Fibroblast of skin of scalp (primary cell): Measurements from ENCODE around the gene CXXC5.

ENCODE experiments used
- DNase-seq: peaks from one replicate; pipeline ENCODE4 v3.0.0-alpha.2; 2013

Gene CXXC5

GRCh38 chr5:139638736-139639618 is 9.2 kb upstream of the CXXC5 start:
- DNase-seq: no peak

- peak; percentile 41 for DNase-seq
Measured at GRCh38 chr5:139639619-139640380, 8.3 kb upstream of the CXXC5 start.

DNA sequence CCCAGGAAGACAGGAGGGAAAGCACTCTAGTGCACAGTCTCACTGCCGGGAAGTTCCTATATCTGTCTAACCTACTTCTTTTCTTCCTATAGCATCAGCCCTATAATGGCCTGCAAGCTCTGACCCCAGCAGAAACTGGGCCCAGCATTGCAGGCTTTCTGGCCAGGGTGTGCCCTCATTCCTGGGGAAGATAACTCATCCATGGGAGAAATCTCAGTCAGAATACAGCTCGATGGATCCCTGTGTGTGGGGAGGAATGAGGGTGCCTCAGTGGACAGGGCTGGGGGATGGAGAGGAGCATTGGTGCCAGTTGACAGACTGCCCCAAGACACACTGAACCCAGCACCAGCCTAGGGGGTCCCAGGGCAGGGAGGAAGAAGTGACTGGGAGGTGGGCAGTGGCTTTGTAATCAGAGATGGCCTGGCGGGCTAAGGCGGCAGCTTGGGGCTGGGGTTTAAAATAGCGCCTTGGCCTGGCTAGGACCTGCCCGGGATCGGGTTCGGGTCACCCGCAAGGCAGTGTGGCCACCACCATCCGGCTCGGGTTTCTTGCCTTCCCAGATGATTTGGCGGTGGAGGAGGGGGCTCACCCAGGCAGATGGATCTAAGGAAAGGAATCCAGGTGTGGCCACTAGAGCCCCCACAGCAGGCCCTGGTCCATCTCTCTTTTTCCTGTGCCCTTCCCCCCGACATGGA is 7.6 kb upstream of the CXXC5 start:
- DNase-seq: no peak

DNA sequence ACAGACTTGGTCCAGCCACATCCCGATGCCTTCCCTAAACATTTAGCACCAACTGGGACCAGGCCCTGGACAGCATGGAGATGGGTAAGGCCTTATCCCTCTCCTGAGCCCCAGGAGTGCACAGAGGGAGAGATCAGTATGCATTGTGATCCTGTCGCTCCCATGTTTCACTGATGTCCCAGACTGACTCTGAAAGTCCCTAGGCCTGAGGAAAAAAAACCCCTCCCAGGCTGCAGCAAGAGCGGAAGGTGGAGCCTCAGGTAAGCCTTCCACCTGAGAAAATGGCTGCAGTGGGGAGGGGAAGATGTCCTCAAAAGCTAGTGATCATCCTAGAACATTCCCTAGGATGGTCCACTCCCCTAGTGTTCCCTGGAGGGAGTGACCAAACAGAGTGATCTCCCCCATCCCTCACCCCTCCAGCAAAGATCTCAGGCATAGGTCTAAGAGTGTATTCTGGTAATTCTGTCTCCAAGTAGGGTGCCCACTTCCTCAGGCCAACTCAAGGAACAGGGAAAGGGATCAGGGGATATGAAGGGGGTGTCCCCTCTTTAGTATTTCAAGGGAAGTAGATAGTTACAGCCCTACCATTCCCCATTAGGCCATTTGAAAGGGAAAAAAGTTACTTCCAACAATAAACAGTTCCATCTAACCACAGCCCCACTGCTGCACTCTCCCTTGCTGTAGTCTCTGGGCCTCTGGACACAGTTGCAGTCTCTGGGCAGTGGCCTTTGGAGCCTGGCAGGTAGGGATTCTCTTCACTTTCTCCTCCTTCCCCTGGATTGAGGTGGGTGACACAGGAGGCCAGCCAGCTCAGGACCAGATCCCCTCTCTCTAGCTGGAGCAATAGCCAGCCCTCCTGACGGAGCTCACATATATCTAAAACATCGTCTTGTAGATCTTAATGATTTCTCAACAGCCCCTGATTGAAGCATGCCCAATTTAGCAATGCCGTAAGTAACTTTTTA is 6.8 kb upstream of the CXXC5 start:
- no peak for DNase-seq

GRCh38 chr5:139642213-139642612 is 5.9 kb upstream of the CXXC5 start:
- DNase-seq: no peak

DNA sequence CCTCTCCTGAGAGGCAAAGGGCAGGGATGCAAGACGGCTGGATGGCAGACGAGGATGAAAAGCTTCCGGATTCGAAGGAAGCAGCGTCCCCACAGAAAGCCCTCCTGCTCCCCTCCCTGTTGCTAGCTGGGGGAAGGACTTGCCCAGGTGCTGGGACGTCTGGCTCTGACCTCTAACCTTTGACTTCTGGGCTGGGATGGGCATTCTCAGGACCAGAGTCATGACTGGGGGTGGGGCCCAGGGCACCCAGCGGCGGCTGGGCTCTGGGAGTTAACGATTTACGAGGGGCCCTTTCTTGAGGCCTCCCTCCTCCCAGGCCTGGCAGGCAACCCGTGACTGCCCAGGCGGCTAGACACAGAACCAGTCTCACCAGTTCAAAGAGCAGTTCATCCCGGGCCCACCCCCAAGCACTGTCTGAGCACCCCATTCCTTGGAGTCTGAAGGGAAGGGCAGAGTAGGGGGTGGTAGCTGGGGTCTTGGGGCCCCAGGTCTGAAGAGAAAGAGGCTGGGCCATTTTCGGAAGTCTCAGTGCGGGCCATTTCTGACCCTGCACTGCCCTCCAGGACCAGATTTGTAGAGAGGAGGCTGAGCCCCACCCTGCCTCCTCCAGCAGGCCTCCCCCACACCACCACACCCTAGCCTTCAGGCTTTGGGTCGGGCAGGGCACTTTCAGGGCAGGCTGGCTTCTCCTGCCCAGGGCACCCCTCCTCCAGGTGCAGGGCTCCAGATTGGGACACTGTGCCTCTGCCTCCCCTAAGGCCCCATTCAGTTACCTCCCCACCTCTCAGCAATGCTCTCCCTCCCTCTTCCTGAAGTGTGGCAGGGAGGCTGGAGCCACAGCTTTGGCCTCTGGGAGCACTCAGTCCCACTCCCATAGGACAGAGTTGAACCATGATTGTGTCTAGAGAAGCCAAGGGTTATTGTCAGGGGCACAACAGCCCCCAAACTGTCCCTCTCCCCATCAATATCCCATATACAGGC is 5.0 kb upstream of the CXXC5 start:
- DNase-seq: no peak

DNA sequence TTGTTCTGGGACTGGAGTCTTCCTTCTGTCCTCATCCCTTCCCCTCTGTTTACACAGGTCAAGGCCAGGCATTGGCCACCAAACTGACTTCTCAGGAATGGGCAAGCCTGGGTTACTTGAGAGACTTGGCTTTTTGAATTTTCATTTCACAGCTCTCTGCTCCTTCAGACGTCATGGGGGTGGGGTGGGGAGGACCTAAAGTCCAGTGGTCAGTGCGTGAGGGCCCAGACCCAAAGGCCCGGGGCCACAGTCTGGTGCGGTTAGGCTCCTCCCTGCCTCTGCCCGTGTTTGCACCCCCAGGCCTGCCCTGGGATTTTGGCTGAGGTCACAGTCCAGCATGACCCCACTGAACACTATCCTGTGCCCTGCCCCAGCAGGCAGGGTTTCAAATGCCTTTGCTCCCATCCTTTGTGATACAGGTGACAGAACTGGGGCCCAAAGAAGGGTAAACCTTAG is 4.1 kb upstream of the CXXC5 start:
- DNase-seq: no peak

- no peak for DNase-seq
Measured at GRCh38 chr5:139644646-139645429, 3.3 kb upstream of the CXXC5 start.

GRCh38 chr5:139645430-139645871 is 2.7 kb upstream of the CXXC5 start:
- DNase-seq: no peak

GRCh38 chr5:139646111-139646510 is 2.0 kb upstream of the CXXC5 start:
- DNase-seq: no peak

DNA sequence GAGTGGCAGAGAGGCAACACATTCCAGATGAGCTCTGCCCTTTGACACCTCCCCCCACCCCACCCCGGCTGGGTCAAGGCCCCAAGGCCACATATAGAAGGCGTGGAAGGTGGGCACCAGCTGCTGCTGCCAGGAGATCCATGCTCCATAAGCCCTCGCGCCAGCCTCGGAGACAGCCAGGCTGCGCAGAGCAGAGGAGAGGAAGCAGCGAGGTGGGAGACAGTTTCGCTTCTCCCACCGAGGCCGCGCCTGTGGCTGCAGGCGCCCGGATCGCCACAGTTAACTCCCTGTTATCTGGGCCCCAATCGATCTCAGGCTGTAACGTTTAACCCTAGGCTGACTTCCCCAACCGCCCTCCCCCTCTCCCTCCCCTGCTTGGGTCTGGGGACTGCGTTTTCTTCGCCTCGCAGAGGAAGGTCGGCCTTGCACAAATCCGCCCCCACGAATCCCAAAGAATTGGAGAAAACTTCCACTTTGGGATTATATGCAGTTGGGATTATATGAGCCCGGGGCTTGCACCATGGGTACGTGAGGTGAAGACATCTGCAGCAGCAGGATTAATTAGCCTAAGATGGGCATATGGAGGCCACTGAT is 1.1 kb upstream of the CXXC5 start:
- DNase-seq: no peak

DNA sequence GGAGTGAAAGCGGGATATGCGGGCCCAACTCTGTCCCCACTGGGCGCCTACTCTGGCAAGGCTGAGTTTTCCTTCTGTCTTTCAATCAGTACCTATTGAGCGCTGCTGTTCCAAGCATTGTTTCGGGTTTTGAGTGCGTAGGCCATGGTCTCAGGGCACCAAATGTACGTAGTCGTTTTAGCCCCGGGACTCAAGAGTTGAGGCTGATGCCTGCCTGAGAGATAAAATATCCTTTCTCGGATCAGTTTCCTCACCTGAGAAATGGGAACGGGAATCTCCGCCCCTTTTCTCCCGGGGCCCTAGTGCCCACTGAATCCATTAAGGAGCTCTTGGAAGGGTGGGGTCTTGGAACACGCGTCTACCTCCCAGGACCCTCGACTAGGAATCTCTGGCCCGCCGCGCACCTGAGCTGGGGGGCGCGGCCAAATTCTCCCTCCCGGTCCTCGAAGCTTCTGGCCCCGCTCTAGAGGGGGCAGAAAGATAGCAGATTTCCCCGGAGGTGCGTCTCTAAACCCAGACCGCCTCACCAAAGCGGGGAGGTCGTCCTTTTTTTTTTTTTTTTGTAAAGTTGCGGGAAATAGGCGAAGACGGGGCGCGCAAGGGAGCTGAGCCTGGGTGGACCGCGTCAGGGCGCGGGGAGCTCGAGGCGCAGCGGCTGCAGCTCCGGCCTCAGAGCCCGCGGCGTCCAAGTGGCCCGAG is 494 bp upstream of the CXXC5 start:
- no peak for DNase-seq

DNA sequence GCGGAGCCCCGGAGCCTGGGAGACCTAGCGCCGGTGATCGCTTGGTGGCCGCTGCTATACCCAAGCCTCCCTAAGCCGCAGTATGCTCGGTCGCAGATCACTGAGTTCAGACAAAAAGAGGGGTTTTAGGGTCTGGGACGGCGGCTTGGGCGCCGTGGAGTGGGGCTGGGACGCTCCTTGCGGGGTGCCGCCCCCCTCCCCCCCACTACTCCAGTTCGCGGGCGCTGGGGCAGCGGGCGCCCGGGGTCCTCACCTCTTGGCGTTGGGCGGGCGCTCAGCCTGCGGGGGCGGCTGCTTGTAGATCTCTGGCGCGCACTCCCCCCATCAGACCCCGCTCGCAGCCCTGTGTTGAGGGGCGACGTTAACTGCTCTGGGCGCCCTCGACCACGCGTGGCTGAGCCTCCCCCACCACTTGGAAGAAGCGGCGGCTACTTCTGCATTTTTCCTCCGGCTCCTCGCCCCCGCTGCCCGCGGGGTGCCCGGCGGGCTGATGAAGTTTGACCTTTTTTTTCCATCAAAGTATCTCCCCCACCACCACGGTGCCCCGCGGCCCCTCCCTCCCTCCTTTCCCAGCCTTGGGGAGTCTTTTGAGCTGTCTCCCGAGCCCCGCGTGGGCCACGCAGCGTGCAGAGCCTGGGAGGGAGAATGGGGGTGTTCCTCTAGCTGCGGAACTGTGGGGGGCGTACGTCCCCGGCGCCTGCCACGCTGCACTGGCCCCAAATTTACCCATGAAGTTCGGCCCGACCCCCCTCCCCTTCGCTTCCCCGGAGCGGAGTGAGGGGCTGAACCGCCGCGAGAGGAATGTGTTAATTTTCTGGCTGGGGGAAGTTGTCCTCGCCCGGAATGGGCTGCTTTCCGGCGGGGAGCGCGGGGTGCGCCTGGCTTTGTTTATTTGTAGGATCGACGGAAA is 1.2 kb downstream of the CXXC5 start:
- no peak for DNase-seq

- no peak for DNase-seq
Measured at GRCh38 chr5:139650031-139650688, 2.0 kb downstream of the CXXC5 start.

DNA sequence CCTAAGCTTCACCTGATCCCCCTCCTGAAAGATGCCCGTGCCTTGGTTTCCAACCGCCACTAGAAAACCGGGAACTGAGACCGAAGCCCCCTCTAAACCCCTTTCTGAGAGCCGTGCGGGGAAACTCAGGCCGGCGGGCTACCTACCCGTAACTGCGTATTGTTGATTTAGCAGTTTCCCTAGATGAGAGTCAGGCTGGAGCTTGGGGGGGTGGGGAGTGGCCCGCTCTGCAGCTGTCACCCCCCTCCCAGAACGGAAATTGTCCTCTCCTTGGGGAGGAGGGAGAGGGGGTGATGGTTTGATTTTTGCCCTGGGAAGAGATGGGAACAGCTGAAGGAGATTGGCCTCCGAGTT is 2.5 kb downstream of the CXXC5 start:
- DNase-seq: no peak

GRCh38 chr5:139651043-139651834 is 3.1 kb downstream of the CXXC5 start:
- DNase-seq: peak; percentile 52
